ENCODE data around the gene LINS1.
"Not testable (repeated sequence)": the region's sequence is repeated elsewhere in the genome, so short reads cannot be mapped to it uniquely, and the experiment has no call there.

The LINS1 gene

DNA sequence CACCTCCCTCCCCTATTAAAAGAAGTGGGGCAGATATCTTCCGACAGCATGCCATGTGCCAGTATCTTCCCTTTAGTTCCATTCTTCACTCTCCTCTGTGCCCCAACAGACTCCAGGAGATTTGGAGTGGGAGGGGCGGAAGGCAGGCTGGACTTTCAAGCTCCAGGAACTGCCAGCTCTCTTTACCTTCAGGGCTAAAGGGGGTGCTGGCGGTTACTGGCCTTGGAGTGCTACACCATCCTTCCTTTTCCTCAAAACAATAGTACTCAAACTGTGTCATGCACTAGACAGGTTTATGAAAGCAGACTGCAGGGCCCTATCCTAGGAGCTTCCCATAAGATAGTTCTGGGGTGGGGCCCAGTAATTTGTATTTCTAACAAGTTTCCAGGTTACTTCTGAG is 6.0 kb downstream of the LINS1 start:
- TF ChIP-seq, protein P1, sequence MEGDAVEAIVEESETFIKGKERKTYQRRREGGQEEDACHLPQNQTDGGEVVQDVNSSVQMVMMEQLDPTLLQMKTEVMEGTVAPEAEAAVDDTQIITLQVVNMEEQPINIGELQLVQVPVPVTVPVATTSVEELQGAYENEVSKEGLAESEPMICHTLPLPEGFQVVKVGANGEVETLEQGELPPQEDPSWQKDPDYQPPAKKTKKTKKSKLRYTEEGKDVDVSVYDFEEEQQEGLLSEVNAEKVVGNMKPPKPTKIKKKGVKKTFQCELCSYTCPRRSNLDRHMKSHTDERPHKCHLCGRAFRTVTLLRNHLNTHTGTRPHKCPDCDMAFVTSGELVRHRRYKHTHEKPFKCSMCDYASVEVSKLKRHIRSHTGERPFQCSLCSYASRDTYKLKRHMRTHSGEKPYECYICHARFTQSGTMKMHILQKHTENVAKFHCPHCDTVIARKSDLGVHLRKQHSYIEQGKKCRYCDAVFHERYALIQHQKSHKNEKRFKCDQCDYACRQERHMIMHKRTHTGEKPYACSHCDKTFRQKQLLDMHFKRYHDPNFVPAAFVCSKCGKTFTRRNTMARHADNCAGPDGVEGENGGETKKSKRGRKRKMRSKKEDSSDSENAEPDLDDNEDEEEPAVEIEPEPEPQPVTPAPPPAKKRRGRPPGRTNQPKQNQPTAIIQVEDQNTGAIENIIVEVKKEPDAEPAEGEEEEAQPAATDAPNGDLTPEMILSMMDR (IDR thresholded peaks at IDR 0.05; ENCODE audit: borderline replicate concordance, insufficient read depth, low read depth, low read length) = no peak
- no peak overlapping the region for H3K4me3 ChIP-seq (ENCODE audit: low read depth, low read length)

DNA sequence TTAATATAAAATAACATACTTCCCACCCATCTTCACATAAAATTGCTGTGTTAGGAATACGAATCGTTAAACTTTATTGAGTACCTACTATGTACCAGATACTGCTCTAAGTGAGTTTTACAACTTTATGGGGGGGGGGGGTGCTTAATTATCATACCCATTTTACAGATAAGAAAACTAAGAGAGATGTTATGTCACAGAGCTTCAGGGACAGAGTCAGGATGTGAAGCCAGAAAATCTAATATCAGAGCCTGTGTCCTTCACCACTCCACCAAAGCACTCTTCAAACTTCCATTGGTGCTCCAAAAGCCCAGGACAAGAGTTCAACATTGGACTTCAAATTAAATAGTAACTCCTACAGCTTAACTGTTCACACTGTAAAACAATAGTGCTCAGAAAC is 8.6 kb downstream of the LINS1 start:
- no peak overlapping the region for H3K4me3 ChIP-seq (ENCODE audit: low read depth, low read length)
- TF ChIP-seq, protein P1 (IDR thresholded peaks at IDR 0.05; ENCODE audit: borderline replicate concordance, insufficient read depth, low read depth, low read length) = no peak

DNA sequence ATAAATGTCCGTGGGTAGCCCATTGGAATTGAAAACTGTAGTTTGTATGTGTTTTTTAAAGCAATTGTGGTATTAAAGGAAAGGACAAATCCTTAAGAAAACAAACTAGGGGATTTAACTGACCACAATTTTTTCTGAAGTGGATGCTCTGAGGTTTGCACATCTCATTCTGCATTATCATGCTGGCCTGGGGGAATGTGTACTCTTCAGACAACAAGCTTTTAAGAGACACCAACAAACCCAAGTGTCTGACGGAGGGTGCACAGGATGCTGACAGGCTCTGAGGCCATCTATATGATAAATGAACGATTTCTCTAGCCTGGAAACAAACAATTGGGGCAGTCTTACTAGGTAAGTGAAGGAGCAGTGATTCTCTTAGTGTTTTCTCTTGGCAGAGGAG is 9.1 kb downstream of the LINS1 start:
- TF ChIP-seq, protein P1 (IDR thresholded peaks at IDR 0.05; ENCODE audit: borderline replicate concordance, insufficient read depth, low read depth, low read length) = no peak
- H3K4me3 ChIP-seq (ENCODE audit: low read depth, low read length) = no peak overlapping the region

DNA sequence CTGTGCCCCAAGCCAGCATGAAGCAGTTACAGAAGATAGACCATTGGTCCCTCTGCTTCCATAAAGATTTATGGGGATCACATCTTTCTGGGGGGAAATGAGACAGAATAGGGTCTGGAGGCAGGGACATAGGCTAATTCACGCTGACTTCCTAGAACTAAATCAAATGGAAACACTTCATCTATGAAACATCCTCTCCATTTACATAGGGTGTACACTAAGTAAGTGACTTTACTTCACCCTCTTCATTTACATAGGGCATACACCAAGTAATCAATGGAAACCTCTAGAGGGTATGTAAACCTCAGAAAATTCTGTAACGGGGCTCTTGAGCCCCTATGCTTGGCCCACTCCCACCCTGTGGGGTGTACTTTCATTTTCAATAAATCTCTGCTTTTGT is 10.1 kb downstream of the LINS1 start:
- H3K4me3 ChIP-seq (ENCODE audit: low read depth, low read length) = no peak overlapping the region
- TF ChIP-seq, protein P1 (IDR thresholded peaks at IDR 0.05; ENCODE audit: borderline replicate concordance, insufficient read depth, low read depth, low read length) = no peak

DNA sequence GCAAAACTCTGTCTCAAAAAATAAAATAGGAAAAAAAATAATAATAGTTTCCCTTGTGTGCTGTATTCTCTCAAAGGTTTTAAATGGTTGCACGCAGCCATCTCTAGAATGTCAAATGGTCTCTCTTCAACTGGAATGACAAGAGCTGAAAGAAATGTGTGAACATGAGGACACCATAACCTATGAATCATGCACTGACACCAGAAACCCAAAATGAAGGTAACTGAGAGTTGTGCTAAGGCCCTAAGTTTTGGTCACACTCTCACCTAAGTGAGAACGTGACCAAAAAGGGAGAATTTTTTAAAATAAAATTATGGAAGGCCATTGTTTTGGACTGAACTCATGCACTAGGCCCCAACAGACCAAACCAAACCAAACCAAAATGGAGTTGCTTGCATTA is 10.8 kb downstream of the LINS1 start:
- H3K4me3 ChIP-seq (ENCODE audit: low read depth, low read length) = not testable (repeated sequence)

DNA sequence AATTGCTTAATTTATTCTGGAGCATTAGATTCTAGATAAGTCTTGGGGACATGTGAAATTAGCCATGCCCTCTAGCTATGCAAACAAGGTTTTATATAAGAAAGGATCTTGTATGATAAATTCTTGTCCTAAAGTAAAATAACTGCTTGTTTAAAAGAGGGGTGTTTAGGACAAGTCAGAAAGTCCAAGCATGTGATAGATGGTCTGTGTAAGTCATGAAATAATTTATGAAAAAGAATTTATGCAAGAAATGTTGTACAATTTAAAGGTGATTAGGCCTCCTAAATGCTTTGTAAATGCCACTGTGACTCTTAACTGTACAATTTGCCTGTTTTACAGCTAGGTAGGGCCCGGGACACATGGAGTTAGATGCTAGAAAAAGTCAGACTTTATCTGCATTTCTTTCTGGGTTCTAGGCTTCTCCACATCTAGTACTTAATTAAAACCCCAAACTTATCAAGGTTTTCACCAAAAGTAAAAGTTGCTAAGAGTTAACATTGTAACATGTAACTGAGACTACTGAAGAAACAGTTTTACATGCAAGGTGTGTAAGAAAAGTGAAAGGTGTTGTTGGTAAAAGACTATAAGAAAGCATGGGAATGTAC is 13.2 kb downstream of the LINS1 start:
- H3K4me3 ChIP-seq (ENCODE audit: low read depth, low read length) = no peak overlapping the region
- TF ChIP-seq, protein P1 (IDR thresholded peaks at IDR 0.05; ENCODE audit: borderline replicate concordance, insufficient read depth, low read depth, low read length) = no peak

DNA sequence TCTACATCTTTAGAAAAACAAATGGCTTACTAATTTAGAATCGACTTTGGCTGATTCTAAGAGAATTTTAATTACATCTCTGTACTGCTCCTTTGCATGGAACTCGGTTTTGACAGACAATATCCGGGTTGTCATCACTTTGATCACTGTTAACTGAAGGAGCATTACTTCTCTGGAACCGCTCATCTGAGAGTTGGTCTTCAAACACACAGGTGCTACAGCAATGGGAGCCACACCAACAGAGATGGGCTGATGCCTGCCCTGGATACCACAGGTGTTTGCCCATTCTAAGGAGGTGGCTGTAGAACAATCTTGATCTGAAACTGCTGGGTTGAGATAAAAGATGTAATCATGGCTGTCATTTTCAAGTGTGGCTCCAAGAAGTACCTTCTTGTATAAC is 21.6 kb downstream of the LINS1 start:
- no peak overlapping the region for H3K4me3 ChIP-seq (ENCODE audit: low read depth, low read length)
- TF ChIP-seq, protein P1 (IDR thresholded peaks at IDR 0.05; ENCODE audit: borderline replicate concordance, insufficient read depth, low read depth, low read length) = no peak

DNA sequence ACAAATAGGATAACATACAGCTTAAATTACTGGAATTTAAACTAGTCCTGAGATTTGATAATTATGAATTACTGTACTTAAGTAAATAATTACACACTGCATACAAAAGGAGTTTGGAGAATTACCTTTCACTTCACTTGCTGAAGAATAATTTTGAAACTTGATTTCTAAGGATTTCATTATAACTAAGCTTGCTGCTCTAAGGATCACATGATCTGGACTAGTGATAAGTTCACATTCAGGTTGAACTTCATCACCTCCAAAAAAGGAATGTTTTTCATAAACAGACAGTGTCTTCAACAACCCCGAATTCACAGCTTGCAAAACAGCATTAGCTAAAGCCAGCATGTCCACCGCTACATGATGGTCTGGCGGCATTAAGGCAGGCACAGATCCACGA is 28.5 kb downstream of the LINS1 start:
- no peak overlapping the region for H3K4me3 ChIP-seq (ENCODE audit: low read depth, low read length)
- TF ChIP-seq, protein P1 (IDR thresholded peaks at IDR 0.05; ENCODE audit: borderline replicate concordance, insufficient read depth, low read depth, low read length) = no peak

All from GM12875 (cell line).